Thyroid gland (tissue), 4 donors: ENCODE data around the gene EXOC4.

ENCODE experiments used
- POLR2A ChIP-seq, 2 donors: fragments of 450-650 bp; IDR thresholded peaks; one replicate each; pipeline ENCODE4 v1.6.1; 2017; ENCODE audit warnings: antibody characterized with exemption in 2 of 2, mild to moderate bottlenecking in 2 of 2, moderate library complexity in 1 of 2
- TF ChIP-seq, protein P1 (sequence below), 6 experiments: fragments of 200-600 bp in 3 of 6; fragments of 450-650 bp in 3 of 6; sonication (generic) in 3 of 6; IDR thresholded peaks; one replicate each; pipeline ENCODE4 v1.5.1; 2016 to 2019; ENCODE audit warnings: antibody characterized with exemption in 6 of 6, mild to moderate bottlenecking in 2 of 6, inconsistent platforms in 1 of 6, moderate library complexity in 1 of 6

DNA sequence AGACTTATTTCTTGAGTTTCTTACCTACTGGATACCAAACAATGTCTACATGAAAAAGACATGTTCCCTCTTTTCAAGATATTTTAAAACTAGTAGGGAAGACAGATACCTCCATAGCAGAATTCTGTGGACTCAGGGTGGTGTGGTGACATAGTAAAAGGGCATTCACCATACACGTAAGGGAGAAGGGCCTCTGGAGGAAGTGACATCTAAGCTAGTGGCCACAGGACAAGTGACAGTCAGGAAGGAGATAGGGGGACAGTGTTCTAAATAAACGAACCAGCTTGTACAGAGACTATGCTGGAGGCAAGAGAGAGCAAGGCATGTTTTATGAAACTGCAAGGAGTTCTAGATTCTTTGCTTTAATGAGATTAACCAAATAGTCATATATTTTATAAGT is 552.5 kb downstream of the EXOC4 start:
- TF ChIP-seq, protein P1, sequence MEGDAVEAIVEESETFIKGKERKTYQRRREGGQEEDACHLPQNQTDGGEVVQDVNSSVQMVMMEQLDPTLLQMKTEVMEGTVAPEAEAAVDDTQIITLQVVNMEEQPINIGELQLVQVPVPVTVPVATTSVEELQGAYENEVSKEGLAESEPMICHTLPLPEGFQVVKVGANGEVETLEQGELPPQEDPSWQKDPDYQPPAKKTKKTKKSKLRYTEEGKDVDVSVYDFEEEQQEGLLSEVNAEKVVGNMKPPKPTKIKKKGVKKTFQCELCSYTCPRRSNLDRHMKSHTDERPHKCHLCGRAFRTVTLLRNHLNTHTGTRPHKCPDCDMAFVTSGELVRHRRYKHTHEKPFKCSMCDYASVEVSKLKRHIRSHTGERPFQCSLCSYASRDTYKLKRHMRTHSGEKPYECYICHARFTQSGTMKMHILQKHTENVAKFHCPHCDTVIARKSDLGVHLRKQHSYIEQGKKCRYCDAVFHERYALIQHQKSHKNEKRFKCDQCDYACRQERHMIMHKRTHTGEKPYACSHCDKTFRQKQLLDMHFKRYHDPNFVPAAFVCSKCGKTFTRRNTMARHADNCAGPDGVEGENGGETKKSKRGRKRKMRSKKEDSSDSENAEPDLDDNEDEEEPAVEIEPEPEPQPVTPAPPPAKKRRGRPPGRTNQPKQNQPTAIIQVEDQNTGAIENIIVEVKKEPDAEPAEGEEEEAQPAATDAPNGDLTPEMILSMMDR (IDR thresholded peaks at IDR 0.05) = no peak
- no peak for TF ChIP-seq POLR2A (IDR thresholded peaks at IDR 0.05)
